GM21381 (cell line): ENCODE data around the gene FAT2.
A peak's percentile ranks its signal among the peaks of the same experiment; 100 is the strongest.
"Not testable (repeated sequence)": the region's sequence is repeated elsewhere in the genome, so short reads cannot be mapped to it uniquely, and the experiment has no call there.

Experiments
- ATAC-seq: cut with Tn5 transposase; IDR thresholded peaks from one replicate; pipeline ENCODE4 v1.9.1; 2021; ENCODE audit warnings: mild to moderate bottlenecking, moderate library complexity; ENCODE audit not compliant: unreplicated experiment

FAT2 gene

DNA sequence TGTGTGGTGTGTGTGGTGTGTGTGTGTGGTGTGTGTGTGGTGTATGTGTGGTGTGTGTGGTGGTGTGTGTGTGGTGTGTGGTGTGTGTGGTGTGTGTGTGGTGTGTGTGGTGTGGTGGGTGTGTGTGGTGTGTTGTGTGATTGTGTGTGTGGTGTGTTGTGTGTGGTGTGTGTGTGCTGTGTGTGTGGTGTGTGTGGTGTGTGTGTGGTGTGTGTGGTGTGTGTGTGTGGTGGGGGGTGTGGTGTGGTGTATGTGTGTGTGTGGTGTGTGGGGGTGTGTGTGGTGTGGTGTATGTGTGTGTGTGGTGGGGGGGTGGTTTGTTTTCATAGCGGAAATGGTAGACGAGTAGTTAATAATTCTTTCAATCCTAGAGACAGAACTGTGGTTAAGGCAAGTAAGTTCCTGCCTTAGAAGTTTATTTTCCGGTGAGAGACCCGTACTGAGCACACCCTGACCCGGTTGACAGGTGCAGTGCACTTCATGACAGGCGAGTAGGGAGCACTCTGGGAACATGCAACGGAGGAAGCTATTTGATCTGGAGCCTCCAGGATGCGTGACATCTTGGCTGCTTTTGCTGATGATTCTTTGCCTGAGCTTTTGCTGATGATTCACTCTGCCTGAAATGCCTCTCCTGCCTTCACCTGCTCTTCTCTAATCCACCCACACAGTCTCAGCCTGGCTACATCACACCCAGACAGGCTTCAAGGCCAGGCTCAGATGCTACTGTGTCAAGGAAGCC is 21.7 kb upstream of the FAT2 start:
- peak; percentile 79 for ATAC-seq

DNA sequence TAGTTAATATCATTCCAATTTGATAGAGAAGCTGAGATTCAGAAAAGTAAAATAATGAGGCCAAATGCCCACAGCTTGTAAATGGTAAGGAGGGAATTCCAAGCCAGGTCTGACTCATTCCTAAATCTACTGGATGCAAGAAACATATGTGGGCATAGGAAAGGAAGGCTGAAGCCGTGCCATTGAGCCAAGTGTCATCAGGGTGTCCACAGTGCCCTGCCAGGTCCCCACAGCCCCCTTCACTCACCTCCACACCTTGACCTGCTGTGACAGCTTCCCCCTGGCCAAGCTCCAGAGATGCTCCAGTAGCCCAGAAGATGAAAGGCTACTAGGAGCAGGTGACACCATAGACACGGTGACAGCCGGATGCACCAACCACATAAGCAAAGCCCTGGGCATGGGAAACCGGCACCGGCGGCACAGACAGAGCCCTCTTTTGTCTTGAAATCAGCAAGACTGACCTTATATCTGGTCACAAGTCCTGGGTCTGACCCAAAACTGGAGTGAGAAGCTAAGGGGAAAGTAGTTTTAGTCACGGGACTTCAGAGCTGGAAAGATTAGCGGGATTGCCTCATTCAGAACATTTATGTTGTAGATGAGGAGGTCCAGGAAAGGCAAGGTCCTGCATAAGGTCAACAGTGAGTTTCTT is 20.1 kb upstream of the FAT2 start:
- no peak for ATAC-seq

DNA sequence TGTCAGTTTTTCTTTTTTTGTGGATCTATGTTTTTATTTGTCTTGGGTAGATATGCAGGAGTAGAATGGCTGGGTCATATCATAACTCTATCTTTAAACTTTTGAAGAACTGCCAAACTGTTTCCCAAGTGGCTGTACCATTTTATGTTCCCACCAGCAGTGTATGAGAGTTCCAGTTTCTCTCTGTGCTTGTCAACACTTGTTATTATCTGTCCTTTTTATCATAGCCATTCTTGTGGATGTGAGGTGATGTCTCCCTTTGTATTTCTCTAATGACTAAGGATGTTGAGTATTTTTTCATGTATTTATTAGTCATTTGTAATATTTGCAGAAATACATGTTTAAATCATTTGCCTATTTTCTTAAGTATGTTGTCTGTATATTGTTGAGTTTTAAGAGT is 17.4 kb upstream of the FAT2 start:
- ATAC-seq: no peak

DNA sequence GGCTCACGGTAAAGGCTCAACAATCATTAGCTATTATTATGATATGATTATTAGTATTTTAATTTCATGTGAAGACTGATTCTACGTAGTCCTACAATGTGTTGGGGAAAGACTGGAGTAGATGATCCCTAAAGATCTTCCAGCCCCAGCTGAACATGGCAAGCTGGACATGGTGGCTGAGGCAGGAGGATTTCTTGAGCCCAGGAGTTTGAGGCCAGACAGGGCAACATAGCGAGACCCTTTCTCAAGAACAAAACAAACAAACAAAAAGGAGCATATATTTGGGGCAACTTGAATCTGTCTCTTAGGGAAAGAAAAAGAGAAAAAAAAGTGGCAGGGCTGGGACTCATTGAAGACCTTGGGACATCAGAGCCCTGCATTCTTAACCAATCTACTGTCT is 16.2 kb upstream of the FAT2 start:
- no peak for ATAC-seq

DNA sequence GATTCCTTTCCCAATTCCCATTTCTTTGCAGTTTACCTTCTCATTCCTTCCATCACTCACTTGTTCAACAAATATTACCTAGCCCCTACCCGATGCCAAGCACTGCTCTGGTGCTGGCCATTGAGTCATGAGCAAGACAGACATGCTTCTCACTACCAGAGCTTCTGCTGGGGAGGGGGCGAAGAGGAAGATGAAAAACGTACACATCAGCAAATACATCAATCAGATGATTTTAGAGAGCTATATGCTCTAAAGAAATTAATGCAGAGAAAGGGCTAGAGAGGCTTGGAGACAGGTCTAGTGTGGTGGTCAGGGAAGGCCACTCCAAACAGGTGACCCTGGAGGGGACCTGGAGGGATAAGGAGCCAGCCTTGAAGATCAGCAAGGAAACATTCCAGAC is 14.4 kb upstream of the FAT2 start:
- no peak for ATAC-seq

DNA sequence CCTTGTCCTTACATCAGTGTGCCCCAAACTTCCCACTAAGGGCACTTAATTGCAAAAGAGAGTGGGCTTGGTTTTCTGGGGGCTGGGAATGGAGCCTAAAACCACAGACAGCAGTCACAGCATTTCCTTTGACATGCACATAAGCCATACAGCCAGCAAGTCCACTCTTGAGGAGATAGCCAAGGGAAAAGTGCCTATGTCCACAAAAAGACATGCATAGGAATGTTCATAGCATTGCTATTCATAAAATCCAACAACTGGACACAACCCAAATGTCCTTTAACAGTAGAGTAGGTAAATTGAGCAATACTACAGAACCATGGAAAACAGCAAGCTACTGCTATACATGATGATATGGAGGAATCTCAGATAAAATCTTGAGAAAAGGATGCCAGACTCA is 11.7 kb upstream of the FAT2 start:
- ATAC-seq: no peak

DNA sequence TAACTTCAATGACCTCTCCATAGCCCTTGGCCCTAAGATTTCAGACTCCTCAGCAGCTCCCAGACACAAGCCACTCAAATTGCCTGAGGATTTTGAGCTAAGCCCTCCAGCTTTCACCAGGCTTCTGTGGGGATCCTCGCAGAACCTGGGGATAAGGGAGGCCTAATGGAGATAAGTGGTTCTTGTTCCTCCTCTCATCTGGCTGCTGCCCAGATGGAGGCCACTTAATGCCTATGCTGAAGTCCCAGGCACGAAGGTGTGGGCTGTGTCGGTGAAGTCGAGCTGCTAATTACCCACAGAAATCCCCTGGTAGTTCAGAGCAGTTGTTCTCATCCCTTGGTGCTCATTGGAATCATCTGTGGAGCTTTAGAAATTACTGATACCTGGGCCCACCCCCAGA is 10.3 kb upstream of the FAT2 start:
- ATAC-seq: no peak

DNA sequence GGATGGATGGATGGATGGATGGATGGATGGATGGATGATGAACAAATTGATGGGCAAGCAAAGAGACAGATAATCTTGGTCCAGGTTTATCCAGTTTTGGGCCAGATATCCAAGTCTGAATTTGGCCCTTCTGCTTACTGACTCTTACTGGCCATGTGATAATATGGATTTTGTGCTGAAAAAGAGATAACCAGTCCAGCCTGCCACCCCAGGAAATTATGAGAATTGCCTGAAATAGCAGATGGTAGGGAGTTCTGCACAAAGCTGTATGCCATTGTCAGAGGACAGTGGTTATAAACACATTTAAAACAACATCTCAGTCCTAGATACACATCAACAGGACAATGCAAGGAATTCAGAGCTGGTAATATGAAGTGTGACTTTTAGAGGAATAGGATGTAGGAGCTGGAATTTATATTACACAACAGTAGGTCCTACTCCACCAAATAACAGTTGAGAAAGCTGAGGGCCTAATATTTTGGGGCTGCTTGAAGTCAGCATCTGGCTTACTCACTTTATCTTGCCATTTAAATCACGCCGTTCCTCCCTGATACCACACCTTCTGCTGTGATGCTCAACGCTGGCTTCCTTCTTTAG is 9.0 kb upstream of the FAT2 start:
- no peak for ATAC-seq

DNA sequence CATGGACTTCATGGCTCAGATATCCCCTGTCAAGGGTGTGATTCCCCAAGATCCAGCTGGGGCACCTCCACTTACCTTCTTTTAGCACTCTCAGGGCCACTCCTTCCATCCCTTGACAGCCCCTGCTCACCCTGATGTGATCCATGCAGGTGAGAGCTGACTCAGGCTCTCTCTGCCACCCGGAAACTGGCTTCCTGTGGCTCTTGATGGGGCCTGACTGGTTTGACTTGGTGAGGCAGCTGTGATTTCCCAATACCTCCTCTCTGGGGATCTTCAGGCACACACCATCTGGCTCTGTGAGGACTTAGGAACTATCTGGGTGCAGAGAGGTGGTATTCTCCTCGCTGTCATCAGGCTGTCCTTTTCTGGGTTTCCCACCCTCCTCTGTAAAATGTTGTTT is 7.9 kb upstream of the FAT2 start:
- no peak for ATAC-seq

DNA sequence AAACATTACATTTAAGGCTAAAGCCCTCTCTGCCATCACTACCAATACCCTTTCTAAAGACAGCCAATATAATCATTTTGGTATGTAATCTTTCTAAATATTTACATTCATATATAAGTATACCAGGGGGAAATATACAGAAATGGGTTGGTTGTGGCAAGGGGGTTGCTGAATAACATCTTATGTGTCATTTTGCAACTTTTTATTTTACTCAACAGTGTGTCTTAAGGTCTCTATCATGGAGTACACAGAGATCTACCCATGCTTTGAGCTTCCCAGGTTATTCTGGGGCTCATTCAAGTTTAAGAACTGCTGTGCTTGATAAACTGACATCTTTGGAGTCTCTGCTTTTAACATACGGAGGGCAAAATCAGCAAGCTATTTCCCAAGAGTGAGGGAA is 7.4 kb upstream of the FAT2 start:
- ATAC-seq: no peak

DNA sequence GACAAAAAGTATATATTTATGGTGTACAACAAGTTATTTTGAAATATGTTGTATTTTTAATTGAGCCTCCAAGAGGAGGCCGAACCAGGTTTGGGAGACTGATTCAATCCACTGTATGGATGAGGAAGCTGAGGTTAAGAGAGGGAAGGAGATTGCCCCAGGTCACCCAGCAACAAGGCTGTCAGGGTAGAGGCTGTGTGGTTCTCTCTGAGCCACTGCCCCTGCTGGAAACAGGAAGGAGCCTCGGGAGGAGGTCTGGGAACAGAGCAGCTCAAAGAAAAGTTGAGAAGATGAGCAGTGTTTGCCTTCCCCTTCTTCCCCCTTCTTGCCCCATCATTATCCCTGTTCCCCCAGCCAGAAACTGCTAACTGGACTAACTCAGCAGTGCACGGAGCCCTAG is 6.6 kb upstream of the FAT2 start:
- no peak for ATAC-seq

DNA sequence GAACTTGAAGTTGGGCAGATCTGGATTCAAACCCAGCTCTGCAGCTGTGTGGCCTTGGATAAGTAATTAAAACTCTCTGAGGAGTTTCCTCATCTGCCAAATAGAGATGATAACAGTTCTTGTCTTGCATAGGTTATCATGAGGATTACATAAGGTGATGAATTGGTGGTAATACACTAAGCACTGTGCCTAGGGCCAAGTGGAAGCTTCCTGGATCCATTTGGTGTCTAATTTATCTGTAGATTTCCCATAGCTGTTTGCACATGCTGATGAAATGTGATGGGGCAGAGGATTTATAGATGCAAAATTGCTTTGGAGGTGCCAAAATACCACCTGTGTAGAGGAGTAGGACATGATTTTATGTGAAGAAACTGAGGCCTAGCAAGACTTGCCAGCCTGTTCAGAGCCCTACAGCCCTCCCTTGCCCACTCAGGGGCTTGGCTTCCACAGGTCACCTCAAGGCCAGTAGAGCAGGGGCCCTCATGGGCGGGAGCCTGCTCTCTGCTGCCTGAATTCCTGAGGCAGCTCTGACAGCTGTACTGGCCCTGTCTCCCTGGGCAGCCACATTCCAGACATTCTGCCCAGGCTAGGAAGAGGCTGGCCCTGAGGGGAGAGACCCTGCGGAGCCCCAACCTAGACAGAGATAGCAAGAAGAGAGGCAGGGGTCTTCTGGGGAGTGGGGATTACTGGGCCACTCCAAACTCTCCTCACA is 5.9 kb upstream of the FAT2 start:
- ATAC-seq: no peak

DNA sequence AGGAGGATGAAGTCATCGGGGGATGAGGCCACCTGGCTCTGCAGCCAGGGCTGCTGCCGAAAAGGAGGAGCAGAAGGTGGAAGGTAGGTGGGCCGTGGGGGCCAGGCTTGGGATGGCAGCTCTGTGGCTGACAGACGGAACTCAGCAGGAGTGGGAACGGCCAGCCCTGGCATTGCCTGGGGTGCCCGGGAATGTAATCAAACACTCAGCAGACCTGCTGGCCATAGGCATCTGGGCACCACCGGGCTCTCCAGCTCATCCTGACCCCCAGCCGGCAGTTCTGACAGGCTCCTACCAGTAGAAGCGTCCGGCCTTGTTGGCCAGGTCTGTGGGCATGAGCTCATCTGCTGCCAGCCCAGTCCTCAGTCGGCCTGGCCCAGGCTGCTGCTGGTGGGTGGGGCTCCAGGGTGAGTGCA is 4.3 kb upstream of the FAT2 start:
- ATAC-seq: no peak

DNA sequence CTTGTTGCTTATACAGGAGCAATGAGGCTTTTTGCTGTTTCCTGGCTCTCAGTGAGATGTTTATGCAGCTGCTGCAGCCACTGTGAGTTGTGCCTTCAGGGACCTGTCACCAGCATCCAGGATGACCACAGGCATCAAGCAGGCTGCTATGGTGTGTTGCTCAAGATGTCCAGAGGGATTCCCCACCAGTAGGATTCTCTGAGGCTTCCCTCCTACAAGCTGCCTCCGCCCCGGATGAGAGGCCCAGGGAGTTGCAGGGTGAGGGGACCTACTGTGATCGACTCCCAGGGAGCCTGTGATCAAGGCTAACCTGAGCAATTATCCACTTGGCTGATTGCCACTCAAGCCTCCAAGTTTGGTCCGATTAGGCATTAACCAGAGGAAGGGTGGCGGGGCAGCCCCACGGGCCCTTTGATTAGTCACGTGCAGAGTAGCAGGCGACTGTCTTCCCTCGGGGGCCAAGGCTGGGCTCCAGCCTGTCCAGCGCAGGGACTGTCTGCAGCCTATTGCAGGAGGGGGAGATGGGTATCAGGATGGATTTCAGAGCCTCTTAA is 1.8 kb upstream of the FAT2 start:
- ATAC-seq: no peak

DNA sequence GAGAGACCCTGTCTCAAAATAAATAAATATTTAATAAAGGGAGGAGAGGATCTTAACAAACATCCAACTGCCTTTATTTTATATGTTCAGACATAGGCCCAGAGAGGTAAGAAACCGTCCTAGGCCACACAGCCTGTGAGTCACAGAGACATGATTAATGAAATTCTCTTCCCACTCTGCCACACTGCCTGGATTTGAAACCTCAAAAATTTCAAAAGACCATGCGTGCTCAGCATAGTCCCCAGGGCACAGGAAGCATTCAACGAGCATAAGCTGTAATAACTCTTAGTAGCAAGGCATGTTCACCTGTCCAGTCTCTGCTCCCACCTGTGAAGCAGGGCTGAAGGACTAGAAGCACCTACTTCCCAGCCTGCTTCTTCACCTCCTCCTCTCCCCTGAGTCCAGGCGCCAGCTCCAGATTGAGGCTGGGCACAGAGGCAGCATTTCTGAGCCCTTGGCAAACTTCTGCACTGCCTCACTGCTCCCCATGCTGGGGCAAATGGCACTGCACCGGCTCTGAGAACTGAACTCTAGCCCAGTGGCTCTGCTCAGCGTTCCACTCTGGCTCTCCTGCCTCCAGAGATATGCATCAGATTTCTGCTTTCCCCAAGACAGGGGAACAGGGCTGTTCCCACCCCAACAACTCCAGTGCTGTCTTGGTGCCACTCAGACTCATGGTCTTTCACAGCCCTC is 1.1 kb downstream of the FAT2 start:
- ATAC-seq: no peak

DNA sequence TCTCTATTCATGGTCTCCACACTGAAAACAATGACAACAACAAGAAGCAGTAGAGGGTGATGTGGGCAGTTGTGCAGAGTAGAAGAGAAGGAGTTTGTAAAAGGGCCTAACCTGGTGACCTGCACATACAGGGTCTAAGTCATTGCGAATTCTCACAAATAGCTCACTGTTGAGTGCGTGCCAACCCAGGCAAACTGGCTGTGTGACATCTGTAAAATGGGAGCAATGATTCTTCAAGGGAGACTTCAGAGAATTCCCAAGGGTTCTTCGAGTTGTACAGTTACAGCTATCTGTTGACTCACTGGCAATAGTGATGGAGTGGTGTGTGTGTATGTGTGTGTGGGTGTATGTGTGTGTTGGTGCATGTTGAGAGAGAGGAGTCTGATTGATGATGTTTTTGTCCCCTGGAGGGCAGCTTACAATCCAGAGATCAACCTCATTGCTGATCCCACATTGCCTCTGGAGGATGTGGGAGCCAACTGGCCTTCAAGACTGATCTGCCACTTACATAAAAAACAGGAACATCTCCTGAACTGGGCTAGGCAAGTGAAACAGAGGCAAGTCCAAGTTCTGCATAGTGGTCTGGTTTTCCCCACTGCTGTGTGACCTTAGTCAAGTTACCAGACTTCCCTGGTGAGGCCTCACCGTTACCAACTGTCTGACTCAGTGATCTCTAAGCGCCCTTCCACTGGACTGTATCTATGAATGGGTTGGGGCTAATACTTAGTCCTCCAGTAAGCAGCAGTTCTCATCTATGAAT is 3.2 kb downstream of the FAT2 start:
- no peak for ATAC-seq

DNA sequence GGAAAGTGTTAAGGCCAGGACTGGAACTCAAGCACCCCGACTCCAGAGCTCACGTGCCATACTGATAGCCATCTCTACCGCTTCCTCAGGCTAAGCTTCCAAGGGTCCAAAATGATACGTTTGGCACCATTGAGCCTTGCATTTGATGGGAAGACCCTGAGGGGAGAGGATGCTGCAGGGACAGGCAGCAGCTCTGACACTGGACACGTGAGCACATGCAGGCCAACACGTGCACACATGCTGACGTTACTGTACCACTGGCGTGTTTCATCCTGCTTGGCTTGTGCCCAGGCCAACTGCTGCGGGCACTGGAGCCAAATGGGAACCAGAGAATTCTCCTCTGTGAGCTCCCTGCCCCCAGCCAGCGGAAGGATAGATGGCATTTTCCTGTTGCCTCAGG is 5.2 kb downstream of the FAT2 start:
- ATAC-seq: no peak

DNA sequence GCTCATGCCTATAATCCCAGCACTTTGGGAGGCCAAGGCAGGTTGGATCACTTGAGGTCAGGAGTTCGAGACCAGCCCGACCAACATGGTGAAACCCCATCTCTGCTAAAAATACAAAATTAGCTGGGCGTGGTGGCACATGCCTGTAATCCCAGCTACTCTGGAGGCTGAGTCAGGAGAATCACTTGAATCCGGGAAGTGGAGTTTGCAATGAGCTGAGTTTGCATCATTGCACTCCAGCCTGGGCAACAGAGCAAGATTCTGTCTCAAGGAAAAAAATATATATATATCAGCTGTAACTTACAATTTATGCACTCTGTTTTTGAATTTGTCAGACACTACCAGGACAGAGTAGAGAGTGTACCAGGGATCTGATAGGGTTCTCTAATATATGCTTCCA is 5.8 kb downstream of the FAT2 start:
- ATAC-seq: not testable (repeated sequence)

DNA sequence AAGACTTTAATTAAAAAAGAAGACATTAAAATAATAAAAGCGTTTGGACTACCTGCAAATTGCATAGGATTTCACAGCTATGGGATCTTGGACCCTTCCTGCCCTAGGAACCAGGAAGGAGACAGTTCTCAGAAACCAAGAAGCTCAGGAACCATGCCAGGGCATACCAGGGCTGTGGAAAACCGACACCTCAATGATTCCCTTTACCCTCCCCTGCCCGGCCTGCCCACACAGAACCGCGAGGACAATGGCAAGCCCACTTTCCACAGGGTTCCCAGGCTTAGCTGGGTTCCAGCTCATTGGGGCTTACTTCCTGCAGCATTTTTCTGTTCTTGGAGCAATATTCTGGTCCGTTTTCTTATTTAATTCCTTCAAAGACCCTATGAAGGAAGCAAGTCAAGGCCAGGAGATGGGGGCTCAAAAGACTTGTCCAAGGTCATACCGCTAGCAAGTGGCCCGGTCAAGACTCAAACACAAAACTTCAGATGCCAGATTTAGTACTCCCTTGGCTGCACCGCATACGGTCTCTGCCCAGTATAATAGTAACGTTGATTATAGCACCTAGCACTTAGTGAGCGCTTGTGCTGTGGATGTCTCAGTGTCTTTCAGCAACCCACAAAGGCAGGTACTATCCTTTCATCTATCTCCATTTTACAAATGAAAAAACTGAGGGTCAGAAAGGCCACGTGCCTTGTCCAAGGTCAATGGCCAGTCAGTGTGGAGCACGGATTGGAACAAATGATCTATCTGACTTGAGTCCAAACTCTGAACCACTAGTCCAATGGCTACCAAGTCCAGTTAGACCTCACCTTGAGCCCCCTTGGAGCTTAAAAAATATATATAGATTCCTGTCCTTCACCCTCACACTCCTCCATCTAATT is 6.8 kb downstream of the FAT2 start:
- no peak for ATAC-seq
